HG03097 (cell line): Measurements from ENCODE around the gene OAF.
"Not testable (repeated sequence)": the region's sequence is repeated elsewhere in the genome, so short reads cannot be mapped to it uniquely, and the experiment has no call there.

ENCODE experiments used
- ATAC-seq: cut with Tn5 transposase; IDR thresholded peaks from one replicate; pipeline ENCODE4 v1.9.1; 2021; ENCODE audit not compliant: unreplicated experiment, low FRiP score

OAF gene

DNA sequence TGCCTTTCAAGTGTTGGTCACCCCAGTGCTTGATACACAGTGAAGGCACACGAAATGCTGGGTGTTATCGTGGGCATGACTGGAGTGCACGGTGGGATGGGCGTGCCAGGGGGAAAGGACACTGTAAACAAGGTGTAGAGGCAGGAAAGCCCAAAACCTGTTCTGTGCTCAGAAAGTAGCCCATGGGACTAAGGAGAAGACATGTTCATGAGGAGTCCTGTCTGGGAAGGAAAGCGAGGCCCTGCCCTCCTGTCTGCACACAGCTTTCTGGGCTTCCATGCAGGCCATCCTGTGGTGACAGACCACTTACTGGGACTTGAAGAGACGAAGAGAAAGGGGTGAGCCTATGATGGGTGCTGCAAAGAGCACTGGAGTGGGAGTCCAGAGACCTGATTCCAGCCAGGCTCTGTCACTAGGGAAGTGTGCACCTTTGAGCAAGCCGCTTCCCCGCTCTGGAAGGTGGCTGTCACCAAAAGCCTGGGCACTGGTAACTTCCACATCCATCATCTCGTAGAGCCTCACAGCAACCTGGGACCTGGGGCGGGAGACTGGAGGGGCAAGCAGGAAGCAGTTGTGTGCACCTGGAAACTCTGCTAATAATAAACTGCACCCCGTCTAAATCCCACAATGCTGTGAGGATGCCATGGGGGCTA lies 28.3 kb downstream of the OAF start:
- no peak for ATAC-seq

- no peak for ATAC-seq
Measured at GRCh38 chr11:120239713-120240640, 29.1 kb downstream of the OAF start, which contains the start of gene POU2F3. POU2F3 (plus strand) TSS chr11:120240140; CDS start chr11:120240344, 204 bp downstream.

- ATAC-seq: no peak
Measured at GRCh38 chr11:120240866-120241265, 30.0 kb downstream of the OAF start.

GRCh38 chr11:120241277-120241676 lies 30.4 kb downstream of the OAF start:
- no peak for ATAC-seq

- ATAC-seq: no peak
Measured at GRCh38 chr11:120243221-120243620, 32.4 kb downstream of the OAF start.

GRCh38 chr11:120244476-120245365 lies 33.9 kb downstream of the OAF start:
- no peak for ATAC-seq

GRCh38 chr11:120245434-120245833 lies 34.6 kb downstream of the OAF start:
- no peak for ATAC-seq

DNA sequence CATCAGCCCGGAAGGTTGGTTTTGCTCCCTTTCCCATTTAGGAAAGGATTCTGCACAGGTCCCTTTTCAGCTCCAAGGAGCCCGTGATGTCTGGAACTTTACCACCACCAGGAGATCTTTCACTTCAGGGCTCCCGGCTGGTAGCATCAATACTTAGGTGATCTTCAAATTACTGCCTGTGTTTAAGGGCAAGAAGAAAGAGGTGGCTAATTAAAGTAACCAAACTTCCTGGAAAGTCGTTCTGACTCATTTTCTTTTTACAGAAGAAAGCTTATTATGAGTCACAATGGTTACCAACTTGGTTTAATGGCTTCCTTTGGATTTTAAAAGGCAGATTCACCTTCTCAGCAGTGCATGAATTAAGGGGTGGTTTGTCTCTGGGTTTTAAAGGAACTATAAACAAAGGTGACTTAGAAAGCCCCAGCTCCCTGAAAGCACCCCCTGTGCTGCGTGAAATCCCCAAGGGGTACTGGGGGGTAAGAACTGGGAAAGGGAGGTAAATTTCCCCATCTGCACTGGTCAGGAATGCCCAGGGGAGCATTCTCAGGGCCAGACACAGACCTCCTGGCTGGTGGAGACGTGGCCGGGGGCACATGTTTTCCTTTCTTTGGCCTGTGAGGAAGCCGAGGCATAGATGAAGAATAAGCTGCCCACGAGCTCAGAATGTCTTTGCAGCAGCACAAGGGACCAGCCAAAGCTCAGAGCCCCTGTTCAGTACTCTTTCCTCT lies 37.9 kb downstream of the OAF start:
- no peak for ATAC-seq

DNA sequence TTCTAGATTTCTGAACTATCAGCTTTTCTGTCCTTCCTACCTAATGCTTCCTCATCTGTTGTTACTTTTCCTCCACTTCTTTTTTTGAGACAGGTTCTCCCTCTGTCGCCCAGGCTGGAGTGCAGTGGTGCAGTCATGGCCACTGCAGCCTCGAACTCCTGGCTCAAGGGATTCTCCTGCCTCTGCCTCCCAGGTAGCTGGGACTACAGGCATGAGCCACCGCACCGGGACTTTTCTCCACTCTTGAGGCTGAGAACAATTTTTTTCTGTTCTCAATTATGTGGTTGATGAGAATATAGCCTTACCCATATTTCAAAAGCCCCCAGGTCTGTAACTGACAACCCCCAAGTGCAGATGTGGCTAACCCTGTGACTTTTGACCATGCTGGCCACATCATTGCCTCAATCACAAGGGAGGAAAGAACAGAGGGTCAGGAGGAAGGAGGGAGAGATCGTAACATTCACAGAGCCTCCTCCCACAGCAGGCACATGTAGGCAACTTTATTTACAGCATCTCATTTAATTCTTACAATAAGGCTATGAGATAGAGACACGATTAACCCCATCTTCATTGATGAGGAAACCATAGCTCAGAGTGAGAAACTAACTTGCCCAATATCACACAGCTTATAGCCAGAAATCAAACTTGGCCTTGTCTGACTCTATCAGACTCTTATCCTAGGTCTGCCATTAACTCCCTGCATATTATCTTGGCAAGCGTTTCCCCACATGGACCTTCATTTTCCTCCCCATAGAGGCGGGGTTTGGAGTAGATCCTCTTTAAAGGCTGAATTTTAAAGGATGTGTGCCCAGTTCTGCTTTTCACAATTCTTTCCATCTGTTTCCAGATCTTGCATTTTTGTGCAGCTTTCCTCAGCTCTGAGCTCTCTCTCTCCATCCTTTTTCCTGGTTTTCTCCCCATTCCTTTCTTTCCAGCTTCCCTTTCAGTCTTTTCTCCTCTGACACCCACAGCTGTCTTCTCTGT lies 38.7 kb downstream of the OAF start:
- ATAC-seq: no peak

DNA sequence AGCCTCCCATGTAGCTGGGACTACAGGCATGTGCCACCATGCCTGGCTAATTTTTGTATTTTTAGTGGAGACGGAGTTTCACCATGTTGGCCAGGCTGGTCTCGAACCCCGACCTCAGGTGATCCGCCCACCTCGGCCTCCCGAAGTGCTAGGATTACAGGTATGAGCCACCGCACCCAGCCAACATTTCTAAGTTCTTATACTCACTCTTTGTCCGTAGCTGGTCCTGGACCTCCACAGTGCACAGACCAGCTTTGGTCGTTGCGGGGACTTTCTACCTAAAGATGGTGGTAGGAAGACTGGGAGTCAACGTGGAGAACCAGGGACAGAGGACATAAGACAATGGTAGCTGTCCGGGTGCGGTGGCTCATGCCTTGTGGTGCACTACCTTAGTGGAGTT lies 42.5 kb downstream of the OAF start:
- ATAC-seq: not testable (repeated sequence)

GRCh38 chr11:120254788-120255518 lies 44.1 kb downstream of the OAF start:
- no peak for ATAC-seq

DNA sequence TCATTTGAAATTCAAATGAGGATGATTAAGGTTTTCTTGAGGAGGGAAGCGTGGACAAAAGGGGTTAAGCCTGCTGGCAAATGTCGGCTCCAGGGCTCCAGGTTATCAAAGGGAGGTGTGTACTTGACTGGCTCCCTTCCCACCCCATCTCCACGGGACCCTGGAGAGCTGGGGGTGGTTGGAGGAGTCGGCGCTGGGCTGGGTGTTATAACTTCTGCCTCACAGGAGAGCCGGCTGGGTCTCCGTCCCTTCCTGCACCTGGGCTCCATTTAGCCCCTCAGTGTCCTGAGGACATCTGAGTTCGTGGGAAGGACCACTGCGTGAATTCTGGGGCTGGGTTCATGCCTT lies 44.7 kb downstream of the OAF start:
- no peak for ATAC-seq

GRCh38 chr11:120256178-120256577 lies 45.3 kb downstream of the OAF start:
- ATAC-seq: no peak

- no peak for ATAC-seq
Measured at GRCh38 chr11:120256779-120257178, 45.9 kb downstream of the OAF start.

DNA sequence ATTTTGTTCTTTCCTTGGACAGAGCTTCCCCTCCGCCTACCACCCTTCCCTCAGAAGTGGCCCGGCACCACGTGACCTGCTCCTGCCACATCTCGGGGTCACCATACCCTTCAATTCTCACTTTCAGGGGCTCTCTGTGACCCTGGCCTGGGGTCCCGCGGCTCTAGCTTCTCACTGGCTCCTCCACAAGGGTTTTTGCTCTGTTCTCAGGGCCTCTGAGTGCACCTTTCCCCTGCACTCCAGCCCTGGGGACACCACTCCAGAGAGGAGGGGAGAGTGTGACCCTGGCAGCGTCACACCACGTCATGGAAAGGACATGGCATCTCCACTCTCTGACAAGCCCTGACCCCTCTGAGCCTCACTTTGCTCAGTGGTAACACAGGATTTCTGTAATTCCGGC lies 46.5 kb downstream of the OAF start:
- no peak for ATAC-seq

DNA sequence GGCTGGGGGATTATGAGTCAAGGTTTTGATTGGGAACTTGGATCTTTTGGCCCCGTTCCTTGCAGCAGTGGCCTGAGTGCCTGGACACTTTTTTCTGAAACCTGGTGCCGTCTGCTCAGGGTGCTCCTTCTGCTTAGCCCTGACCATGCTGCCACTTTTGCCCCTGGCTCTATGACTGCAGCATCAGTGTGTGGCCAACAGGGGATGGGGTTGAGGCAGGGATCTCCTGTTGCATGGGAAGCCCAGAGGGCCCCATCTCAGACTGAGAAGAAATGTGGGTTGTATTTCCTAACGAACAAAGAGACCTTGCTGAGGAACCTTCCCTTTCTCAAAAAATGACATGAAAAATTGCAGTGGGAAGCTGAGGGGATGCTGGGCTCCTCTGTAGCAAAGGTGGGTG lies 47.8 kb downstream of the OAF start:
- no peak for ATAC-seq

- no peak for ATAC-seq
Measured at GRCh38 chr11:120259241-120259640, 48.4 kb downstream of the OAF start.

DNA sequence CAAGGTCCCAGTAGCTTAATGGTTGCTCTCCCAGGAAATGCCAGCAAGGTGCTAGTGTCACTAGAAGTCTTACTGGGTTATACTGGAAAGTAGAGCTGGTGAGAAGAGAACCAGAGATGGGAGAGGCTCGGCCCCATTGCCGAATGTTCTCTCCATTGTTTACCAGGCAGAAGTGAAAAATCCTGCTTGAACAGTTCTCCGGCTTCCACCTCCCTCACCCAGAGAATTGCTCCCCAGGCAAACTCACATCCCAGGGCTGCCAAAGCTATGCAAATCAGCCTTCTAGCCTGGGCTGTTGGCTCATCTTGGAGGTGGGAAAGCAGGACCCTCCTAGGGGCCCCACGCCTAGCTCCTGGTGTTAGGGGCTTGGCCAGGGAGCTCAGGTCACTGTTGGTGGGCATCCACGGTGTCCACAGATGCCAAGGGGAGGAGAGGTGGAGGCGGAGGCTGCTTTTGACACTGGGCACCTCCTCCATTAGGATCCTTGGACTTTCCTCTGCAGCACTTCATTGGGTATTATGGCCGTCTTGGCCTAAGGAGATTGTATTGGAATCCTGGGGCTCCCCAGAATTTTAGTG lies 49.2 kb downstream of the OAF start:
- no peak for ATAC-seq
